Neuronal stem cell (in vitro differentiated cells): Measurements from ENCODE around the gene CAPG.
A peak's percentile ranks its signal among the peaks of the same experiment; 100 is the strongest.

ENCODE experiments used
- DNase-seq: peaks from one replicate; pipeline ENCODE4 v3.0.0-alpha.2; 2013; ENCODE audit warnings: low spot score
- H2AFZ ChIP-seq: one replicate; pipeline ENCODE4 v1.6.1; 2013; ENCODE audit warnings: mild to moderate bottlenecking, low read length, inconsistent platforms
- H2AK5ac ChIP-seq: 2 replicates; pipeline ENCODE4 v1.6.1; 2013; ENCODE audit warnings: low read depth, mild to moderate bottlenecking, inconsistent platforms, low read length, moderate library complexity, mixed read lengths
- H2BK120ac ChIP-seq: 2 replicates; pipeline ENCODE4 v1.6.1; 2013; ENCODE audit warnings: low read depth, mild to moderate bottlenecking, inconsistent platforms, low read length, moderate library complexity, mixed read lengths
- H2BK12ac ChIP-seq: one replicate; pipeline ENCODE4 v1.6.1; 2013; ENCODE audit warnings: low read length, inconsistent platforms
- H2BK15ac ChIP-seq: 2 replicates; pipeline ENCODE4 v1.6.1; 2013; ENCODE audit warnings: mild to moderate bottlenecking, low read length, inconsistent platforms, mixed read lengths
- H2BK5ac ChIP-seq: one replicate; pipeline ENCODE4 v1.6.1; 2013; ENCODE audit warnings: inconsistent platforms, mild to moderate bottlenecking, low read length, moderate library complexity
- H3K14ac ChIP-seq: one replicate; pipeline ENCODE4 v1.6.1; 2013; ENCODE audit warnings: low read length, inconsistent platforms
- H3K18ac ChIP-seq: 2 replicates; pipeline ENCODE4 v1.6.1; 2013; ENCODE audit warnings: low read length, inconsistent platforms
- H3K23ac ChIP-seq: 2 replicates; pipeline ENCODE4 v1.6.1; 2013; ENCODE audit warnings: low read depth, mild to moderate bottlenecking, mixed read lengths, low read length, inconsistent platforms; ENCODE audit not compliant: poor library complexity
- H3K27ac ChIP-seq: replicated peaks from 3 replicates; pipeline ENCODE4 v1.5.1; 2013; ENCODE audit warnings: low read length, inconsistent platforms
- H3K27me3 ChIP-seq, 3 experiments: 2 replicates each; pipeline ENCODE4 v1.6.1; 2013; ENCODE audit warnings: low read length in 3 of 3, mild to moderate bottlenecking in 2 of 3, inconsistent platforms in 1 of 3, low read depth in 1 of 3, mixed read lengths in 1 of 3, moderate library complexity in 1 of 3; ENCODE audit not compliant: control insufficient read depth in 3 of 3, insufficient read depth in 3 of 3
- H3K36me3 ChIP-seq, 2 donors: replicated peaks in 1 of 2; 2 replicates each; pipeline ENCODE4 v1.6.1; 2013; ENCODE audit warnings: low read length in 2 of 2; ENCODE audit not compliant: control insufficient read depth in 2 of 2, insufficient read depth in 2 of 2
- H3K4ac ChIP-seq: 2 replicates; pipeline ENCODE4 v1.6.1; 2013; ENCODE audit warnings: inconsistent platforms, mild to moderate bottlenecking, low read length, moderate library complexity
- H3K4me1 ChIP-seq, 2 donors: 1 replicate in 1 of 2; 2 replicates in 1 of 2; pipeline ENCODE4 v1.6.1; 2013; ENCODE audit warnings: low read length in 2 of 2, low read depth in 1 of 2; ENCODE audit not compliant: control insufficient read depth in 2 of 2, insufficient read depth in 1 of 2
- H3K4me2 ChIP-seq: one replicate; pipeline ENCODE4 v1.6.1; 2013; ENCODE audit warnings: mild to moderate bottlenecking, low read length, inconsistent platforms; ENCODE audit not compliant: insufficient read depth, poor library complexity, severe bottlenecking
- H3K4me3 ChIP-seq, 2 donors: 2 replicates each; pipeline ENCODE4 v1.5.1; 2013; ENCODE audit warnings: low read length in 2 of 2, mild to moderate bottlenecking in 2 of 2, inconsistent platforms in 1 of 2, moderate library complexity in 1 of 2
- H3K79me1 ChIP-seq: one replicate; pipeline ENCODE4 v1.6.1; 2013; ENCODE audit warnings: low read depth, mild to moderate bottlenecking, inconsistent platforms, low read length, moderate library complexity
- H3K9ac ChIP-seq: one replicate; pipeline ENCODE4 v1.6.1; 2013; ENCODE audit warnings: mild to moderate bottlenecking, low read depth, low read length, inconsistent platforms; ENCODE audit not compliant: poor library complexity
- H3K9me3 ChIP-seq, 2 donors: replicated peaks in 1 of 2; 2 replicates each; pipeline versions ENCODE3 to v1.6.1; 2013; ENCODE audit warnings: low read length in 2 of 2, mild to moderate bottlenecking in 2 of 2, inconsistent platforms in 1 of 2, low read depth in 1 of 2, mixed read lengths in 1 of 2, moderate library complexity in 1 of 2; ENCODE audit not compliant: control insufficient read depth in 2 of 2, insufficient read depth in 1 of 2
- H4K8ac ChIP-seq: one replicate; pipeline ENCODE4 v1.6.1; 2013; ENCODE audit warnings: low read depth, mild to moderate bottlenecking, inconsistent platforms, low read length, moderate library complexity
- H4K91ac ChIP-seq: one replicate; pipeline ENCODE4 v1.6.1; 2013; ENCODE audit warnings: low read length, low read depth, mild to moderate bottlenecking, inconsistent platforms; ENCODE audit not compliant: poor library complexity
- WGBS, 2 donors: extraction: QIAGEN DNeasy Blood & Tissue Kit; methylation state at CpG; one replicate each; pipeline ENCODE4 v1.1.7; 2013; ENCODE audit warnings: missing lambda C conversion rate in 2 of 2, mixed read lengths in 1 of 2; ENCODE audit not compliant: insufficient read length in 2 of 2, insufficient replicate concordance in 1 of 2; ENCODE audit errors: extremely low coverage in 2 of 2; 5-methylcytosine and 5-hydroxymethylcytosine counted together

CAPG gene

GRCh38 chr2:85446296-85447221 is 36.4 kb upstream of the CAPG start:
- no peaks in the 10 kb centered on the region for H3K36me3 ChIP-seq
- no peak overlapping the region for H2BK120ac ChIP-seq
- H3K4ac ChIP-seq: no peak overlapping the region
- H3K9ac ChIP-seq: no peak overlapping the region
- no peak overlapping the region for H2BK12ac ChIP-seq
- H3K4me3 ChIP-seq: no peak overlapping the region
- DNase-seq: no peak
- peaks cover 0 to 2% of the 10 kb centered on the region in 2 donors for H3K4me1 ChIP-seq
- peak overlapping the region; percentile 47 for H3K14ac ChIP-seq
- H3K27me3 ChIP-seq: peaks cover 0 to 19% (median 2%) of the 10 kb centered on the region in 3 experiments
- H3K27ac ChIP-seq: no peak overlapping the region
- peak overlapping the region; percentile 72 for H3K18ac ChIP-seq
- peak overlapping the region; percentile 55 for H2BK15ac ChIP-seq
- H3K79me1 ChIP-seq: no peaks in the 10 kb centered on the region
- H2AK5ac ChIP-seq: no peak overlapping the region
- peak overlapping the region; percentile 53 for H2AFZ ChIP-seq
- no CpG with 5 or more reads among the region's 14 CpGs for WGBS, 2 donors
- no peak overlapping the region for H3K23ac ChIP-seq
- H3K4me2 ChIP-seq: no peak overlapping the region
- H2BK5ac ChIP-seq: peak overlapping the region; percentile 54
- H4K8ac ChIP-seq: peak overlapping the region; percentile 68
- no peak overlapping the region for H4K91ac ChIP-seq
- no peaks in the 10 kb centered on the region for H3K9me3 ChIP-seq

DNA sequence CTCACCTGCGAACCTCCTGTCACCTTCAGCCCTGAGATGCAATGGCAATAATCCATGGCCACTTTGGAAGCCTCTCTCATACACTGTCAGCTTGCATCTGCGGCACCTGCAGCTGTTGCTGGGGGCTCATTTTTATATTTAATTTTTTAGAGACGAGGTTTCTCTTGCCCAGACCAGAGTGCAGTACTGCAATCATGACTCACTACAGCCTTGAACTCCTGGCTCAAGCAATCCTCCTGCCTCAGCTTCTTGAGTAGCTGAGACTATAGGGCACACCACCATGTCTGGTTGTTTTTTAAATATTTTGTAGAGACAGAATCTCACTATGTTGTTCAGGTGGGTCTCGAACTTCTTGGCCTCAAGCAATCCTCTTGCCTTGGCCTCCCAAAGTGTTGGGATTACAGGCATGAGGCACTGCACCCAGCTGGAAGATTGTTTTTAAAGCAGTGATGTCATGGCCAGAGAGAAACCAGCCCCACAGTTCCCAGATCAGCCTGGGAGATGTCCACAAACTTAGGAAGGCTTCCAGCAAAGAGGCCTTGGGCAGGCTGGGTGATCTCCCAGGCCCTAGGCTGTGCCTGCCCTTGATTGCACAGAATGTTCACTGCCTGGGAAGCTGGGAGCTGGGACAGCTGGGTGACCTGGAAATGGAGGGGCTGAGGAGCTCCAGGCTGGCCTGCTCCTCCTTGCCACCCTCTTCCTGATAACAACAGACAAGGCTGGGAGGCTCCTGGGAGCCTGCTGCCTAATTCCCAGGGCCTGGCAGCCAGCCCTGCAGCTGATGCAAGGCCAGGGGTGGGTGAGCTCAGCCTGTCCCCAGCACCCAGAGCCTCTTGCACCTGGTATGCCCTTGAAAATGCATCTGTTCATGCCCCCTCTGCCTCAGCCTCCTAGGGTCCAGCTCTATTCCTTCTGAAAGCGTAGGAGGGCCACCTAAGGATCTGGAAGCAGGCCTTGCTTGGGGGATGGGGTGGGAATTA is 35.4 kb upstream of the CAPG start:
- H3K4me2 ChIP-seq: no peak overlapping the region
- no peak overlapping the region for H3K23ac ChIP-seq
- peak overlapping the region; percentile 53 for H2AFZ ChIP-seq
- no peak overlapping the region for H2BK12ac ChIP-seq
- peaks cover 0 to 2% of the 10 kb centered on the region in 2 donors for H3K4me1 ChIP-seq
- peaks cover 0 to 19% (median 2%) of the 10 kb centered on the region in 3 experiments for H3K27me3 ChIP-seq
- peak overlapping the region; percentile 20 for H2AK5ac ChIP-seq
- H3K36me3 ChIP-seq: no peaks in the 10 kb centered on the region
- peak overlapping the region; percentile 54 for H2BK5ac ChIP-seq
- no peak overlapping the region for H3K4ac ChIP-seq
- no peak overlapping the region for H3K9ac ChIP-seq
- no peaks in the 10 kb centered on the region for H3K79me1 ChIP-seq
- H2BK120ac ChIP-seq: no peak overlapping the region
- H4K8ac ChIP-seq: peak overlapping the region; percentile 68
- whole genome bisulfite sequencing, 2 donors: no CpG with 5 or more reads among the region's 5 CpGs
- no peak overlapping the region for H3K4me3 ChIP-seq
- DNase-seq: no peak
- H3K9me3 ChIP-seq: no peaks in the 10 kb centered on the region
- no peak overlapping the region for H4K91ac ChIP-seq
- peak overlapping the region; percentile 88 for H3K18ac ChIP-seq
- no peak overlapping the region for H3K27ac ChIP-seq
- no peak overlapping the region for H2BK15ac ChIP-seq
- no peak overlapping the region for H3K14ac ChIP-seq

DNA sequence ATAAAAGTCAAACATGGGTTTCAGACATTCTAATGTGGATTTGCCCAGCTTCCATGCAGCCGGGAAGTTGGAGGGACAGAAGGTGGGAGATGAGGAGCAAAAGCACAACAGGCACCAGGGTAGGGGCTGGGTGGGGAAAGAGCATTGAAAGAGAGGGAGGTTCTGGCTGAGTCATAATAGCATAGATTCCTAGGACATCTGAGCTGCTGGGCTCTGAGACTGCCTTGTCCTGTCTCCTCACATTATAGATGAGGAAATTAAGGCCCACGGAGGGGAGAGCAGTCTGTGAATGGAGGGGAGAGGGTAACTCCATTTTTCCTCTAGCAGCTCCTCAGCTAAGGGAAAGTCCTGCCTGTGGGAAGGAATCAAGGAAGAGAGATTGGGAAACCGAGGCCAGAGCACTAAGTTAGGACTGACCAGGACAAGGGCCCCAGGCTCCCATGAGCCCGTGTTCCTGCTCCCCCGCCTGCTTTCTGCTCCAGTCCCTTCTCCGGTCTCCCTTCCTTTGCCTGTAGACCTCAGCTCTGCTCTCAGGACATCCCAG is 34.5 kb upstream of the CAPG start:
- Histone ChIP-seq H3K23ac (no peak overlapping the region), H3K36me3 (no peaks in the 10 kb centered on the region), H3K79me1 (no peaks in the 10 kb centered on the region), H3K14ac (no peak overlapping the region), H4K8ac (no peak overlapping the region), H3K27me3 (peaks cover 0 to 19% (median 2%) of the 10 kb centered on the region in 3 experiments), H2AFZ (no peak overlapping the region), H2BK5ac (no peak overlapping the region), H3K9me3 (no peaks in the 10 kb centered on the region), H3K9ac (no peak overlapping the region), H4K91ac (no peak overlapping the region), H2BK120ac (no peak overlapping the region), H3K4me2 (no peak overlapping the region), H3K18ac (peak overlapping the region; percentile 2), H3K4me1 (peaks cover 0 to 2% of the 10 kb centered on the region in 2 donors), H3K4ac (no peak overlapping the region), H3K4me3 (no peak overlapping the region), H3K27ac (no peak overlapping the region), H2AK5ac (no peak overlapping the region), H2BK15ac (no peak overlapping the region), H2BK12ac (no peak overlapping the region)
- no peak for DNase-seq
- no CpG with 5 or more reads among the region's 6 CpGs for WGBS, 2 donors
